DOHH2 (cell line): Measurements from ENCODE around the gene PCAT6.

Experiments
- H3F3A ChIP-seq: fragments of 200-600 bp; sonication (generic), shearing (Covaris generic); 2 replicates; pipeline ENCODE4 v1.6.0; 2016; ENCODE audit warnings: antibody characterized with exemption, mild to moderate bottlenecking; ENCODE audit not compliant: control insufficient read depth, insufficient read depth
- H3K27ac ChIP-seq: fragments of 200-600 bp; sonication (generic); 2 replicates; pipeline ENCODE4 v1.5.1; 2014; ENCODE audit warnings: low read depth, mild to moderate bottlenecking, low read length, moderate library complexity
- H3K27me3 ChIP-seq: fragments of 200-600 bp; sonication (generic); 2 replicates; pipeline ENCODE4 v1.6.1; 2014; ENCODE audit warnings: mild to moderate bottlenecking, low read length, mixed read lengths; ENCODE audit not compliant: control insufficient read depth
- H3K36me3 ChIP-seq: fragments of 200-600 bp; sonication (generic); 2 replicates; pipeline ENCODE4 v1.6.1; 2014; ENCODE audit warnings: mild to moderate bottlenecking, low read length, moderate library complexity, mixed read lengths; ENCODE audit not compliant: control insufficient read depth
- H3K4me1 ChIP-seq: fragments of 200-600 bp; sonication (generic); 2 replicates; pipeline ENCODE4 v1.6.1; 2014; ENCODE audit warnings: mild to moderate bottlenecking, low read length, mixed read lengths; ENCODE audit not compliant: control insufficient read depth
- H3K4me2 ChIP-seq: fragments of 200-600 bp; sonication (generic); 2 replicates; pipeline ENCODE4 v1.6.0; 2014; ENCODE audit warnings: mild to moderate bottlenecking, low read length, moderate library complexity
- H3K4me3 ChIP-seq: fragments of 200-600 bp; sonication (generic); 2 replicates; pipeline ENCODE4 v1.5.1; 2014; ENCODE audit warnings: mild to moderate bottlenecking, low read length, mixed read lengths
- H3K79me2 ChIP-seq: fragments of 200-600 bp; sonication (generic); 2 replicates; pipeline ENCODE4 v1.6.1; 2014; ENCODE audit warnings: mild to moderate bottlenecking, low read length, mixed read lengths; ENCODE audit not compliant: control insufficient read depth
- H3K9me2 ChIP-seq: fragments of 200-600 bp; sonication (generic); replicated peaks from 2 replicates; pipeline ENCODE4 v1.6.1; 2014; ENCODE audit warnings: mild to moderate bottlenecking, low read length, mixed read lengths; ENCODE audit not compliant: control insufficient read depth
- H3K9me3 ChIP-seq: fragments of 200-600 bp; sonication (generic); 2 replicates; pipeline ENCODE4 v1.6.1; 2014; ENCODE audit warnings: antibody characterized with exemption, low read length, mixed read lengths; ENCODE audit not compliant: control insufficient read depth, insufficient read depth
- H4K20me1 ChIP-seq: fragments of 200-600 bp; sonication (generic); 2 replicates; pipeline ENCODE4 v1.6.0; 2014; ENCODE audit warnings: low read depth, mild to moderate bottlenecking, antibody characterized with exemption, low read length, moderate library complexity; ENCODE audit not compliant: control insufficient read depth, insufficient read depth
- CTCF ChIP-seq: fragments of 200-600 bp; sonication (generic); IDR thresholded peaks from one replicate; pipeline ENCODE4 v1.5.1; 2014; ENCODE audit warnings: antibody characterized with exemption, mild to moderate bottlenecking, low read depth, low read length; ENCODE audit not compliant: poor library complexity, severe bottlenecking
- EZH2phosphoT487 ChIP-seq: fragments of 200-600 bp; sonication (generic); IDR thresholded peaks from 2 replicates; pipeline ENCODE4 v1.6.1; 2017; ENCODE audit warnings: borderline replicate concordance, mild to moderate bottlenecking, antibody characterized with exemption, low read length, moderate library complexity, mixed read lengths

PCAT6 gene

GRCh38 chr1:202807926-202808757, 2.6 kb upstream of the PCAT6 start, which contains the start of gene KDM5B:
TSS of gene KDM5B (minus strand) at chr1:202808421. CDS start at chr1:202808305, 116 bp downstream.
- peaks cover 78% of the 10 kb centered on the region for H3K27me3 ChIP-seq
- H3K9me2 ChIP-seq = no peaks in the 10 kb centered on the region
- peak within 1 kb of the TSS; percentile 79 for H3K4me2 ChIP-seq
- no peak within 1 kb of the TSS for H3K27ac ChIP-seq
- H3K9me3 ChIP-seq = no peaks in the 10 kb centered on the region
- TF ChIP-seq CTCF (no peak), EZH2phosphoT487 (peak; percentile 71; the same call in 1 of the 2 replicates)
- H3F3A ChIP-seq = no peaks in the 10 kb centered on the region
- no peaks in the 10 kb centered on the region for H4K20me1 ChIP-seq
- no peaks in the 10 kb centered on the region for H3K79me2 ChIP-seq
- no peaks in the 10 kb centered on the region for H3K36me3 ChIP-seq
- peaks cover 23% of the 10 kb centered on the region for H3K4me1 ChIP-seq
- peak within 1 kb of the TSS; percentile 71 for H3K4me3 ChIP-seq

- no peaks in the 10 kb centered on the region for H3K36me3 ChIP-seq
- no peaks in the 10 kb centered on the region for H3K9me3 ChIP-seq
- H3K27me3 ChIP-seq = peaks cover 79% of the 10 kb centered on the region
- H3F3A ChIP-seq = no peaks in the 10 kb centered on the region
- H3K4me1 ChIP-seq = peaks cover 23% of the 10 kb centered on the region
- H3K9me2 ChIP-seq = no peaks in the 10 kb centered on the region
- H3K4me2 ChIP-seq = no peak overlapping the region
- H3K4me3 ChIP-seq = no peak overlapping the region
- H3K27ac ChIP-seq = no peak overlapping the region
- H4K20me1 ChIP-seq = no peaks in the 10 kb centered on the region
- no peaks in the 10 kb centered on the region for H3K79me2 ChIP-seq
- no peak for TF ChIP-seq EZH2phosphoT487
- no peak for TF ChIP-seq CTCF
Measured at GRCh38 chr1:202809597-202810159, 1.1 kb upstream of the PCAT6 start.

GRCh38 chr1:202810193-202810614, 550 bp upstream of the PCAT6 start:
- Histone ChIP-seq H3K79me2 (no peaks in the 10 kb centered on the region), H3K4me1 (peaks cover 23% of the 10 kb centered on the region), H3K4me2 (peak overlapping the region; percentile 93), H3K27ac (no peak overlapping the region), H4K20me1 (no peaks in the 10 kb centered on the region), H3K9me2 (no peaks in the 10 kb centered on the region), H3K27me3 (peaks cover 78% of the 10 kb centered on the region), H3K36me3 (no peaks in the 10 kb centered on the region), H3F3A (no peaks in the 10 kb centered on the region), H3K4me3 (peak overlapping the region; percentile 75), H3K9me3 (no peaks in the 10 kb centered on the region)
- TF ChIP-seq EZH2phosphoT487 (no peak), CTCF (no peak)
